Colonic mucosa (tissue), 4 donors: ENCODE measurements around the gene STYXL1. TPM values are rescaled to one million over a fixed set of nuclear protein-coding genes. Genes with fewer than 3 reads are reported as not detected.

Experiments used
- DNase-seq: peaks from one replicate; pipeline ENCODE4 v3.0.0-alpha.2; 2020
- H3K27ac ChIP-seq: fragments of 200-600 bp; one replicate; pipeline ENCODE4 v1.8.0; 2021
- H3K27me3 ChIP-seq: fragments of 200-600 bp; one replicate; pipeline ENCODE4 v1.8.0; 2021
- H3K36me3 ChIP-seq: fragments of 200-600 bp; one replicate; pipeline ENCODE4 v1.8.0; 2021
- H3K4me1 ChIP-seq: fragments of 200-600 bp; one replicate; pipeline ENCODE4 v1.8.0; 2021; ENCODE audit warnings: mild to moderate bottlenecking
- H3K4me3 ChIP-seq: fragments of 200-600 bp; one replicate; pipeline ENCODE4 v1.8.0; 2021
- H3K9ac ChIP-seq, 2 donors: one replicate each; pipeline ENCODE4 v1.7.0; 2013; ENCODE audit warnings: control low read depth in 2 of 2, low read depth in 2 of 2, low read length in 2 of 2
- H3K9me3 ChIP-seq: fragments of 200-600 bp; one replicate; pipeline ENCODE4 v1.8.0; 2021
- intact Hi-C: fragments of 100-400 bp; cut with DNase I; formaldehyde crosslinking; loops from one replicate; pipeline ENCODE4 v1.14.1; 2022
- total RNA-seq, 2 donors: library from RNA; stranded (reverse); fragmentation: NEBNext Ultra II Directional in 1 of 2; extraction: Animal tissue kit (Norgen Biotek cat#: 25700) in 1 of 2; gene quantifications; one replicate each; pipeline ENCODE4 v1.2.1, GENCODE V29; 2021
- TF ChIP-seq, protein P1 (sequence below): fragments of 200-600 bp; IDR thresholded peaks from one replicate; pipeline ENCODE4 v1.8.0; 2022; ENCODE audit warnings: antibody characterized with exemption, mild to moderate bottlenecking
- donor health status: healthy.
- donor health status: DM: no; HTN: no; CAD: no.
- donor health status: DM: no; HTN: no; CAD: no.

Gene STYXL1
- total RNA-seq, 2 donors from 2014 or later, result 32.4 to 36.7 TPM

DNA sequence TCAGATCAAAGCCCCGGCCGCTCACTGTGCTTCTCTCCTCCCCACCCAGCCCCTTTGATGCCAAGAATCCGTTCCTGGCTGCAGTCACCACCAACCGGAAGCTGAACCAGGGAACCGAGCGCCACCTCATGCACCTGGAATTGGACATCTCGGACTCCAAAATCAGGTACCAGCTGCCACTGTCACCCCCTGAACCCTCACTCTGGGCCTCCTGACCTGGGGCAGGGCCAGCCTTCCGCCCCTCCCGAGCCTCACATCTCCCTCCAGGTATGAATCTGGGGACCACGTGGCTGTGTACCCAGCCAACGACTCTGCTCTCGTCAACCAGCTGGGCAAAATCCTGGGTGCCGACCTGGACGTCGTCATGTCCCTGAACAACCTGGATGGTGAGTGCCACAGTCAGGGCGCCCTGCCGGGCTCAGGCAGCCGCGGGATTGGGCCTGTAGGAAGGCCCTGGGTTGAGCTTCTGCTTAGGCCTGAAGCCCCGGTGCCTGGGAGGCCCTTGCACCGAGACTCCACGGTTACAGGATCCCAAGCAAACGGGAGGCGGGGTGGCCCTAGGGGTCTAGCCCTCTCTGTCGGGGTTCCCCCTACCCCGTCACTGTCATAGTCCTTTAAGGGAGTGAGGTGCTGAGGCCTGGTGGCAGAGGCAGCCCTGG, 64.2 kb downstream of the STYXL1 start:
- peak; percentile 17 for DNase-seq
- TF ChIP-seq, protein P1, sequence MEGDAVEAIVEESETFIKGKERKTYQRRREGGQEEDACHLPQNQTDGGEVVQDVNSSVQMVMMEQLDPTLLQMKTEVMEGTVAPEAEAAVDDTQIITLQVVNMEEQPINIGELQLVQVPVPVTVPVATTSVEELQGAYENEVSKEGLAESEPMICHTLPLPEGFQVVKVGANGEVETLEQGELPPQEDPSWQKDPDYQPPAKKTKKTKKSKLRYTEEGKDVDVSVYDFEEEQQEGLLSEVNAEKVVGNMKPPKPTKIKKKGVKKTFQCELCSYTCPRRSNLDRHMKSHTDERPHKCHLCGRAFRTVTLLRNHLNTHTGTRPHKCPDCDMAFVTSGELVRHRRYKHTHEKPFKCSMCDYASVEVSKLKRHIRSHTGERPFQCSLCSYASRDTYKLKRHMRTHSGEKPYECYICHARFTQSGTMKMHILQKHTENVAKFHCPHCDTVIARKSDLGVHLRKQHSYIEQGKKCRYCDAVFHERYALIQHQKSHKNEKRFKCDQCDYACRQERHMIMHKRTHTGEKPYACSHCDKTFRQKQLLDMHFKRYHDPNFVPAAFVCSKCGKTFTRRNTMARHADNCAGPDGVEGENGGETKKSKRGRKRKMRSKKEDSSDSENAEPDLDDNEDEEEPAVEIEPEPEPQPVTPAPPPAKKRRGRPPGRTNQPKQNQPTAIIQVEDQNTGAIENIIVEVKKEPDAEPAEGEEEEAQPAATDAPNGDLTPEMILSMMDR, result no peak
- no peak overlapping the region for H3K9ac ChIP-seq

DNA sequence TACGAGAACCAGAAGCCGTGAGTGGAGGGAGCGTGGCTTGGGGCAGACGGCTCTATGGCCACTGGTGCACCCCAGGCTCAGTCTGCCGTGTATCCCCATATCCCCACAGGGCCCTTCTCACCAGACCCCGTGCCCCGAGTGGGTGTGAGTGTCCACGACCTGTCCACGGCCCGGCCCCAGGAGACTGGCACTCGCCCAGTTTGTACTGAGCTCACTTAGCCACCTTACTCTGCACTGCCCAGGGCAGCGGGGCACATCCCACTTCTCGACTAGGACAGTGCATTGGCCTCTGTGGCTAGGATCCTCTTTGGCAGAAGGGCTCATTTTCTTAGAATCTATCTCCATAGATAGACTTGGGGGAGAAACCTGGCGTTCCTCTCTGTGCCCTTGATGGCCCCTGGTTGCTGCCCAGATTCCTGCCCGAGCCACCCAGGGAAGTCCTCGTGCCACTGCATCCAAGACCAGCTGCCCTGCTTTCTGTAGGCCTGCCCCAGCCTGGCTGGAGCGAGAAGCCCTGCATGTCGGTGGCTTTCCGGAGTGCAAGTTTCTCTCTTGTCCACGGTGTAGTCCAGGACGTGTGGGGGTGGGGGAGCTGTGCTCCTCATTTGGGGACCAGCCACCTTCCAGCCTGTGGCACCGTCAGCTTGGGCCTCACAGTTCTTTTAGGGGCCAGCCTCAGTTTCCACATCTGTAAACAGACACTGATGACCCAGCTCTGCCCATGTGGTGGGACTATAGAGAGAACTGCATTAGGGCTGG, 65.3 kb downstream of the STYXL1 start:
- Histone ChIP-seq H3K27ac (no peak overlapping the region), H3K4me3 (no peak overlapping the region)

More for the DNA sequence above, 64.2 kb downstream of the STYXL1 start:
- no peaks in the 10 kb centered on the region for H3K9me3 ChIP-seq
- no peak overlapping the region for H3K4me3 ChIP-seq
- intact Hi-C loops, result no loop called here
- no peaks in the 10 kb centered on the region for H3K36me3 ChIP-seq
- peaks cover 16% of the 10 kb centered on the region for H3K4me1 ChIP-seq
- no peaks in the 10 kb centered on the region for H3K27me3 ChIP-seq
- no peak overlapping the region for H3K27ac ChIP-seq

DNA sequence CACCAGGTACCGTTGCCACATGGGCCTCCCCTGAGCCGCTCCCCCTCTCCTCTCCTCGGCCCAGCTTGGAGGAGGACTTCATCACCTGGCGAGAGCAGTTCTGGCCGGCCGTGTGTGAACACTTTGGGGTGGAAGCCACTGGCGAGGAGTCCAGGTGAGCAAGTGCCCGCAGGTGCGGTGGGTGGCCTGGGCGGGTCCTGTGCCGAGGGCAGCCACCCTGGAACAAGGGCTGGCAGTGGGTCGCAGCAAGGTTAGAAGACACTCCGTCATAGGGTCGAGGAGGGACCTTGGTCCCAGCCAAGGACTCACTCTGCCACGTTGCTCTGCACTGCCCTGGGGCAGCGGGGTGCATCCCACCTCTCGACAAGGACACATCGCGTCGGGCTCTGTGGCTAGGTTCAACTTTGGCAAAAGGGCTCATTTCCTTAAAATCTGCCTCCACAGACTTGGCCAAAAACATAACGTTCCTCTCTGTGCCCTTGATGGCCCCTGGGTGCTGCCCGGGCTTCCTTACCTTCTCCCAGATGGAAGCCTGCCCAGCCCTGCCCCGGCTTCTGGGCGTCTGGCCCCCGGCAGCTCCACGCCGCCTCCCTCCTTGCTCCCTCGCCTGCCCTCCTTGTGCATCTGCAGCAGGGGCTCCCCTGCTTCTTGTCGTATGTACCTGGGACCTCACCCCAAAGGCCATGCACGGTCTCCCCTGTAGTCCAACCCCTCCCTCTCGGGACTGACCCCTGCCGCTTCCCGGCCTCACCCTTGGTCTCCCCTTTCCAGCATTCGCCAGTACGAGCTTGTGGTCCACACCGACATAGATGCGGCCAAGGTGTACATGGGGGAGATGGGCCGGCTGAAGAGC, 66.1 kb downstream of the STYXL1 start:
- TF ChIP-seq, protein P1, result no peak
- DNase-seq, result peak; percentile 17
- Histone ChIP-seq H3K27me3 (no peaks in the 10 kb centered on the region), H3K36me3 (no peaks in the 10 kb centered on the region), H3K4me3 (no peak overlapping the region), H3K9me3 (no peaks in the 10 kb centered on the region), H3K4me1 (peaks cover 16% of the 10 kb centered on the region), H3K27ac (no peak overlapping the region), H3K9ac (no peak overlapping the region)
- intact Hi-C loops, result no loop called here

More for the DNA sequence above, 65.3 kb downstream of the STYXL1 start:
- no peaks in the 10 kb centered on the region for H3K36me3 ChIP-seq
- peak; percentile 18 for DNase-seq
- TF ChIP-seq, protein P1, result no peak
- no peaks in the 10 kb centered on the region for H3K9me3 ChIP-seq
- no peaks in the 10 kb centered on the region for H3K27me3 ChIP-seq
- H3K9ac ChIP-seq, result no peak overlapping the region
- peaks cover 16% of the 10 kb centered on the region for H3K4me1 ChIP-seq
- intact Hi-C loops, result no loop called here

DNA sequence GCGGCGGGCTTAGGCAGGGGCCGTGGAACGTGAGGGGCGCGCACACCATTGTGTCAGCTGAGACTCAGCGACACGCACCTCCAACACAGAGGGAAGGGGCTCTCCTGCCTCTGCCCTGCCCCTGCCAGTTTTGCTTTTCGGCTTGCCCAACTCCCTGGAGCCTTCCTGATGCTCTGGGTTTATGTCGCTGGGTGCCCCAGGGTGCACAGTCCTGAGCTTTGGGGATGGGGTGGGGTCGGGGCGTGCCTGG, 66.7 kb downstream of the STYXL1 start:
- Histone ChIP-seq H3K27me3 (no peaks in the 10 kb centered on the region), H3K27ac (no peak overlapping the region), H3K9me3 (no peaks in the 10 kb centered on the region), H3K36me3 (no peaks in the 10 kb centered on the region), H3K9ac (no peak overlapping the region), H3K4me1 (peaks cover 16% of the 10 kb centered on the region), H3K4me3 (no peak overlapping the region)
- TF ChIP-seq, protein P1, result no peak
- no peak for DNase-seq
- intact Hi-C loops, result no loop called here

DNA sequence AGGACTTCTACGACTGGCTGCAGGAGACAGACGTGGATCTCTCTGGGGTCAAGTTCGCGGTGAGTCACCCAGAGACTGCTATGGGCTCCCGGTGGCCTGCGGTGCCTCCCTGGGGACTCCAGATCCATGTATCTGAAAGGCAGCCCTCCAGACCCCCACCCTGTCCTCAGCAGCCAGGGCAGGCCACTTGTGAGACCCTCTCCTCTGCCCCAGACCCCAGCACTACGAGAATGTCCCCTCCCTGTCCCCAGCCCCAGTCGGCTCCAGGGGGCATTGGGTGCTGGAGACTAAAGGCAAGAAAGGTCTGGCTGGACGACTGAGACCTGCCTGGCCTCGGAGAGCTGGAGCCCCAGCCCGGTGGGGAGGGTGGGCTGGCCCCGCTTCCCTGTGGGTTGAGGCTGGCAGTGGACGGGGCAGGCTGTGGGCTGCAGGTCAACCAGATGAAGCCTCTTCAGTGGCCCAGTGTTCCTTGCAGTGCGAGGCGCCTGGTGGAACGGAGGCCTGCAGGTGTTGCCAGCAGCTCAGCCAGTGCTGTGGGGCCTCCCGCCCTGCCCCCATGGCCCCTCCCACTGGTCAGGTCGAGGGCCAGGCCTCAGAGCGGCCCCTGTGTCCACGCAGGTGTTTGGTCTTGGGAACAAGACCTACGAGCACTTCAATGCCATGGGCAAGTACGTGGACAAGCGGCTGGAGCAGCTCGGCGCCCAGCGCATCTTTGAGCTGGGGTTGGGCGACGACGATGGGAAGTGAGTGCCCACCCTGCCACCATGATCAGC, 67.2 kb downstream of the STYXL1 start:
- Histone ChIP-seq H3K27me3 (no peaks in the 10 kb centered on the region), H3K9ac (peak overlapping the region in 1 of 2 donors; percentile 22), H3K9me3 (no peaks in the 10 kb centered on the region), H3K36me3 (no peaks in the 10 kb centered on the region), H3K4me3 (no peak overlapping the region), H3K27ac (peak overlapping the region; percentile 53), H3K4me1 (peaks cover 15% of the 10 kb centered on the region)
- peak; percentile 21 for DNase-seq
- TF ChIP-seq, protein P1, result no peak
- intact Hi-C loops, result no loop called here
